Hematopoietic multipotent progenitor cell treated with erythropoietin and hydrocortisone succinate and interleukin-3 and kit ligand, for 8 days (in vitro differentiated cells): ENCODE data around the gene GIT2.

Experiments
- DNase-seq: peaks from one replicate; pipeline ENCODE4 v3.0.0-alpha.2; 2015

The GIT2 gene

DNA sequence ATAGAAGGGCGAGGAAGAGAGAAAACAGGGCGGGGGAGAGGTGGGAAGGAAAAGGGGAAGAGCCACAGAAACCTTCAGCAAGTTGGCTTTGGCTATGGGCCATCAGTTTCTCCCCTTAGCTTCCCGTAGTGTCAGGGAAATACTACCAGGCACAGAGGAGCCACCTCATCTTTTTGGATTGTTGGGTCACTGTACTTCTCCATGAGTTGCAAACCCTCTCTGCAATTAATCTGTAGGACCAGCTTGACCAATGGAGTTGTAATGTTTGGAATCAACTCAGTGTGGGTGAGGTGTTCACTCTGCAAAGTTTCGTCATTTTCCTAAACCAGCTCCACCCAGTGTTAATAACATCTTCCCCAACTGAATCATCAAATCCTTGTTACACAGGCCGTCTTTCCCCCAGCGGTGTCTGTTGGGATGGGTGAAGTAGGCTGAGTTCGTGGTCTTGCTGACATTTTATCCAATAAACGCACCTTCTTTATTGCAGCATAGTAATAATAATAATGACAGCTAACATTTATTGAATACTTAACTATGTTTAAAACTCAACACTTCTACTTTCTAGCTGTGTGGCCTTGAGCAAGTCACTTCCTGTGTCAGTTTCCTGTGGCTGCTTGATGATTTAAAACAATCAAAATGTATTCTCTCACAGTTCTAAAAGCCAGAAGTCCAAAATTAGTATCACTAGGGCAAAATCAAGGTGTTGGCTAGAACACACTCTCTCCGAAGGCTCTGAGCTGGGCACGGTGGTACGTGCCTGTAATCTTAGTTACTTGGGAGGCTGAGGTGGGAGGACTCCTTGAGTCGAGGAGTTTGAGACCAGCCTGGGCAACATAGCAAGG lies 107.8 kb downstream of the GIT2 start:
- no peak for DNase-seq

GRCh38 chr12:109885616-109886015 lies 110.6 kb downstream of the GIT2 start:
- DNase-seq: no peak

GRCh38 chr12:109883461-109883860 lies 112.7 kb downstream of the GIT2 start:
- peak; percentile 19 for DNase-seq

- DNase-seq: no peak
Measured at GRCh38 chr12:109881752-109882151, 114.4 kb downstream of the GIT2 start.

GRCh38 chr12:109880938-109881337 lies 115.2 kb downstream of the GIT2 start:
- DNase-seq: no peak

GRCh38 chr12:109880043-109880931 lies 115.9 kb downstream of the GIT2 start, which contains the start of gene GLTP:
GLTP (minus strand) TSS chr12:109880541; CDS start chr12:109880374, 167 bp downstream.
- DNase-seq: peak; percentile 84
